Upper lobe of right lung (tissue), 1 donor: ENCODE results near the gene PRKACA. TPM values are rescaled to one million over a fixed set of nuclear protein-coding genes. Genes with fewer than 3 reads are reported as not detected.
A peak's percentile ranks its signal among the peaks of the same experiment; 100 is the strongest.

Experiments used
- ATAC-seq: fragments of 200-7000 bp; cut with Tn5 transposase; one replicate; pipeline ENCODE4 v1.9.1; 2020; ENCODE audit warnings: mild to moderate bottlenecking, moderate library complexity
- DNase-seq: peaks from one replicate; pipeline ENCODE4 v3.0.0-alpha.2; 2020
- H3K27ac ChIP-seq: fragments of 200-600 bp; one replicate; pipeline ENCODE4 v1.8.0; 2022
- H3K27me3 ChIP-seq: fragments of 200-600 bp; one replicate; pipeline ENCODE4 v1.8.0; 2022; ENCODE audit warnings: mild to moderate bottlenecking
- H3K36me3 ChIP-seq: fragments of 200-600 bp; one replicate; pipeline ENCODE4 v1.8.0; 2022
- H3K4me1 ChIP-seq: fragments of 200-600 bp; one replicate; pipeline ENCODE4 v1.8.0; 2022
- H3K4me3 ChIP-seq: fragments of 200-600 bp; one replicate; pipeline ENCODE4 v1.8.0; 2022; ENCODE audit warnings: mild to moderate bottlenecking
- H3K9me3 ChIP-seq: fragments of 200-600 bp; one replicate; pipeline ENCODE4 v1.8.0; 2022
- intact Hi-C: fragments of 100-400 bp; cut with DNase I; formaldehyde crosslinking; loops from one replicate; pipeline ENCODE4 v1.11.0; 2022
- total RNA-seq: library from RNA; stranded (reverse); fragmentation: NEBNext Ultra II Directional; extraction: Animal tissue kit (Norgen Biotek cat#: 25700); gene quantifications from one replicate; pipeline ENCODE4 v1.2.1, GENCODE V29; 2021
- TF ChIP-seq, protein P1 (sequence below): fragments of 200-600 bp; IDR thresholded peaks from one replicate; pipeline ENCODE4 v1.8.0; 2022; ENCODE audit warnings: antibody characterized with exemption
- donor health status: DM: no; HTN: yes; CAD: no; lungs with severe emphysema.

PRKACA gene
- total RNA-seq, 1 donor from 2014 or later = 85.7 TPM

- intact Hi-C loops = no loop called here
- Histone ChIP-seq H3K27me3 (no peaks in the 10 kb centered on the region), H3K27ac (no peak overlapping the region), H3K4me1 (no peaks in the 10 kb centered on the region), H3K9me3 (peaks cover 9% of the 10 kb centered on the region), H3K4me3 (no peak overlapping the region), H3K36me3 (peaks cover 29% of the 10 kb centered on the region)
- TF ChIP-seq, protein P1, sequence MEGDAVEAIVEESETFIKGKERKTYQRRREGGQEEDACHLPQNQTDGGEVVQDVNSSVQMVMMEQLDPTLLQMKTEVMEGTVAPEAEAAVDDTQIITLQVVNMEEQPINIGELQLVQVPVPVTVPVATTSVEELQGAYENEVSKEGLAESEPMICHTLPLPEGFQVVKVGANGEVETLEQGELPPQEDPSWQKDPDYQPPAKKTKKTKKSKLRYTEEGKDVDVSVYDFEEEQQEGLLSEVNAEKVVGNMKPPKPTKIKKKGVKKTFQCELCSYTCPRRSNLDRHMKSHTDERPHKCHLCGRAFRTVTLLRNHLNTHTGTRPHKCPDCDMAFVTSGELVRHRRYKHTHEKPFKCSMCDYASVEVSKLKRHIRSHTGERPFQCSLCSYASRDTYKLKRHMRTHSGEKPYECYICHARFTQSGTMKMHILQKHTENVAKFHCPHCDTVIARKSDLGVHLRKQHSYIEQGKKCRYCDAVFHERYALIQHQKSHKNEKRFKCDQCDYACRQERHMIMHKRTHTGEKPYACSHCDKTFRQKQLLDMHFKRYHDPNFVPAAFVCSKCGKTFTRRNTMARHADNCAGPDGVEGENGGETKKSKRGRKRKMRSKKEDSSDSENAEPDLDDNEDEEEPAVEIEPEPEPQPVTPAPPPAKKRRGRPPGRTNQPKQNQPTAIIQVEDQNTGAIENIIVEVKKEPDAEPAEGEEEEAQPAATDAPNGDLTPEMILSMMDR = no peak
- ATAC-seq = no peak
- no peak for DNase-seq
These were observed 24.3 kb downstream of the PRKACA start for GRCh38 chr19:14093117-14093823.

- no peak for ATAC-seq
- peak overlapping the region; percentile 66 for H3K4me3 ChIP-seq
- no peaks in the 10 kb centered on the region for H3K4me1 ChIP-seq
- TF ChIP-seq, protein P1 = no peak
- DNase-seq = no peak
- intact Hi-C loops = no loop called here
- peaks cover 9% of the 10 kb centered on the region for H3K9me3 ChIP-seq
- H3K36me3 ChIP-seq = peaks cover 19% of the 10 kb centered on the region
- H3K27ac ChIP-seq = peak overlapping the region; percentile 76
- H3K27me3 ChIP-seq = no peaks in the 10 kb centered on the region
These were observed 25.6 kb downstream of the PRKACA start for GRCh38 chr19:14091813-14092462.

- TF ChIP-seq, protein P1 = peak; percentile 36
- intact Hi-C loops = no loop called here
- no peaks in the 10 kb centered on the region for H3K27me3 ChIP-seq
- ATAC-seq = peak; percentile 89
- DNase-seq = peak; percentile 81
- H3K27ac ChIP-seq = peak overlapping the region; percentile 76
- H3K9me3 ChIP-seq = peaks cover 9% of the 10 kb centered on the region
- peaks cover 12% of the 10 kb centered on the region for H3K36me3 ChIP-seq
- peak overlapping the region; percentile 66 for H3K4me3 ChIP-seq
- no peaks in the 10 kb centered on the region for H3K4me1 ChIP-seq
These were observed 26.3 kb downstream of the PRKACA start for GRCh38 chr19:14091081-14091812.

DNA sequence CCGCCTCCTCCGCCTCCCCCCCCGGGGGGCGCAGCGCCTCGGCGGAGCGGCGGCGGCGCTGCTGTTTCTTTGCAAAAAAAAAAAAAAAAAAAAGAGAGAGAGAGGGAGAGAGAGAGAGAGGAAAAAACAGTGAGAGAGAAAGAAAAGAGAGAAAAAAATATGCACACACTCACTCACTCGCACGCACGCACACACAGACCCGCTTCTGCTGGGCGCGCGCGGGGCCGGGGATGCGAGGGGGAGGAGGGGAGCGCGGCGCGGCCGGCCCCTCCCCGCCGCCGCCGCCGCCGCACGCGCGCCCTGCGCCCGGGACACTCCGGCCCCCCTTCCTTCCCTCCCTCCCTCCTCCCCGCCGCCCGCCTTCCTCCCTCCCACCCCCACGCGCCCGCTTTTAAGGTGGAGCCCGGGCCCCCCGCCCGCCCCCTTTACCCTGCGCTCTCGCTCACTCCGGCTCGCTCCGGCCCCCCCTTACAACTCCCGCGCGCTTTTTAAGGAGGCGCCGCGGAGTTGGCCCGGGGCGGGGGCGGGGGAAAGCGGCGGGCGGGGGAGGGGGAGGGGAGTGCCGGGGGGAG is 27.0 kb downstream of the PRKACA start, which contains the start of gene SAMD1:
SAMD1 (minus strand) TSS at position 243 of the 572 bp plus-strand sequence.
- Histone ChIP-seq H3K36me3 (peaks cover 11% of the 10 kb centered on the region), H3K27me3 (no peaks in the 10 kb centered on the region), H3K9me3 (peaks cover 9% of the 10 kb centered on the region), H3K4me3 (peak within 1 kb of the TSS; percentile 66), H3K27ac (peak within 1 kb of the TSS; percentile 76), H3K4me1 (no peaks in the 10 kb centered on the region)
- TF ChIP-seq, protein P1 = no peak
- intact Hi-C loops = no loop called here
- DNase-seq = peak; percentile 95
- ATAC-seq = peak; percentile 84

DNA sequence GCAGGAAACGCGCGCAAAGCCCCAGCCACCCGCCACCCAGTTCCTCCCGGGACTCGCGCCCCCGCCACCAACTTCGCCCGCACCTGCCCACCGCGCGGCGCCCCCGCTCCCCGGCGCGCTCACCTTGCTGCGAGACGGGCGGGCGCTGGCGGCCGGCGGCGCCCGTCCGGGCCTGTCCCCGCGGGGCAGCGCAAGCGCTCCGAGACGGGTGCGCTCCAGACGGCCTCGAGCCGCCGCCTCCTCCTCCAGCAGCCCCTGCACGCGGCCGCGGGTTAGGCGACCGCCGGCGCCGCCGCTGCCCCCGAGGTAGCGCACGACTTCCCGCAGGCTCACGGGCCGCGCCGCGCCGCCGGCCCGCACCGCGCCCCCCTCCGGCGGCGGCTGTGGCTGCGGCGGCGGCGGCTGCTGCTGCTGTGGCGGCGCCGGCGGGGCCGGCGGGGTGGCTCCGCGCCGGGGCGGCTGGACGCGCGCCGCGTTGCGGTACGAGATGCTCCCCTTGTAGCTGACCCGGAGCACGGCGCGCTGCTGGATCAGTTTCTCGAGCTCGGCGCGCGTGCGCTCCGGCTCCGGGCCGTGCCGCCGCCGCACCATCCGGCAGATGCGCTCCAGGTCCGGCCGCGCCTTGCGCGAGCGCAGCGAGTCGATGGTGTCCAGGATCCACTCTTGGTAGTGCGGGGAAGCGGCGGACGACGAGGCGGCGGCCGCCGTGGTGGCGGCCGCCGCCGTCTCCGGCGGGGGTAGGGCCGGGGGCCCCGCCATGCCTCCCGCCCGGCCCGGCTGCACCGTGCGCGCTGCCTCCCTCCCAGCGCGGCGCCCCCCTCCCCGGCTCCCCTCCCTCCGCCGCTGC is 27.7 kb downstream of the PRKACA start:
- TF ChIP-seq, protein P1 = no peak
- Histone ChIP-seq H3K4me3 (peak overlapping the region; percentile 66), H3K27ac (peak overlapping the region; percentile 55), H3K36me3 (peaks cover 11% of the 10 kb centered on the region), H3K27me3 (no peaks in the 10 kb centered on the region), H3K4me1 (no peaks in the 10 kb centered on the region), H3K9me3 (peaks cover 9% of the 10 kb centered on the region)
- intact Hi-C loops = no loop called here
- ATAC-seq (peak; percentile 3), DNase-seq (peak; percentile 83)
